ENCODE results near the gene KANK3.
"Not testable (repeated sequence)": the region's sequence is repeated elsewhere in the genome, so short reads cannot be mapped to it uniquely, and the experiment has no call there.

The KANK3 gene
- 9.7 to 12.3 reads per million in 2 donors for total RNA-seq

- DNase-seq: peak; percentile 92
Measured at GRCh38 chr19:8342684-8343482, at the start of gene KANK3. KANK3 (minus strand) TSS chr19:8343262; CDS start chr19:8337828, 5,434 bp downstream.

- DNase-seq: no peak
Measured at GRCh38 chr19:8392017-8392591, 49.0 kb upstream of the KANK3 start.

DNA sequence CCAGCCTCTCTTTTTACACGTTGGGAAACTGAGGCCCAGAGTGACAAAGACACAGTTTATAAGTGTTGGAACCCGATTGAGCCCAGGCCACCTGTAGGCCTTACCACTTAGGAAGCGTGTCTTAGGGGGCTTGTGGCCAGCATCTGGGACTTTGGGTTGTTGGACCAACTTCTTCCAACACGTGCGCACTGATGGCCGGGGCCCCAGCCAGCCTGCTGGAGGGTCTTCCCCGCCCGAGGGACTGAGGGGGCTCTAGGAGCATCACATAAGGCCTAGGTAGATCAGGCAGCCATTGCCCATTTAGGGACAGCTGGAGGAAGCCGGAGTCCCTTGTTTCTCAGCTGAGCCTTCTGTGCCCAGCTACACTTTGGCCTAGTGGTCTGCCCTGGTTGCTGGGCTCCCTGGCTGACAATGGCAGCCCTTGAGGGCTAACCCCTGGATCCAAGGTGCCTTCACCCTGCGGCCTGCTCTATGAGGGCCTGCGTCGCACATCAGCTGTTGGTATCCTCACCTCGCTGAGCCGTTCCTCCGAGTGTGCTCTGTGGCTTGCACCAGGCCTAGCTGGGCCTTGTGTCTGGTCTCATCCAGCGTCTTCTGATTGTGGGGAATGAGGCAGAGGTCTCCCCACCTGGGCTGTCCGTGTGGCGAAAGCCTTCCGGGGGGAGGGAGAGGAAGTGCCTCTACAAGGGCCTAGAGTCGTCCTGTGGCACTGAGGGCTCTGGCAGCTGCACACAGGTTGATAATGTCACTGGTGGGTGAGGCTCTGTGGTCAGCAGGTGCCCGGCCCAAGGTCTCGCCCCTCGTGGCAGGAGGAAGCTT is 48.3 kb upstream of the KANK3 start:
- no peak for DNase-seq

- DNase-seq: peak; percentile 77
Measured at GRCh38 chr19:8390617-8390981, 47.5 kb upstream of the KANK3 start.

- DNase-seq: peak; percentile 87
Measured at GRCh38 chr19:8389891-8390616, 47.0 kb upstream of the KANK3 start, which contains the start of gene RAB11B. RAB11B (plus strand) TSS chr19:8390360; CDS start chr19:8390417, 57 bp downstream.

GRCh38 chr19:8388612-8388958 is 45.5 kb upstream of the KANK3 start:
- no peak for DNase-seq

DNA sequence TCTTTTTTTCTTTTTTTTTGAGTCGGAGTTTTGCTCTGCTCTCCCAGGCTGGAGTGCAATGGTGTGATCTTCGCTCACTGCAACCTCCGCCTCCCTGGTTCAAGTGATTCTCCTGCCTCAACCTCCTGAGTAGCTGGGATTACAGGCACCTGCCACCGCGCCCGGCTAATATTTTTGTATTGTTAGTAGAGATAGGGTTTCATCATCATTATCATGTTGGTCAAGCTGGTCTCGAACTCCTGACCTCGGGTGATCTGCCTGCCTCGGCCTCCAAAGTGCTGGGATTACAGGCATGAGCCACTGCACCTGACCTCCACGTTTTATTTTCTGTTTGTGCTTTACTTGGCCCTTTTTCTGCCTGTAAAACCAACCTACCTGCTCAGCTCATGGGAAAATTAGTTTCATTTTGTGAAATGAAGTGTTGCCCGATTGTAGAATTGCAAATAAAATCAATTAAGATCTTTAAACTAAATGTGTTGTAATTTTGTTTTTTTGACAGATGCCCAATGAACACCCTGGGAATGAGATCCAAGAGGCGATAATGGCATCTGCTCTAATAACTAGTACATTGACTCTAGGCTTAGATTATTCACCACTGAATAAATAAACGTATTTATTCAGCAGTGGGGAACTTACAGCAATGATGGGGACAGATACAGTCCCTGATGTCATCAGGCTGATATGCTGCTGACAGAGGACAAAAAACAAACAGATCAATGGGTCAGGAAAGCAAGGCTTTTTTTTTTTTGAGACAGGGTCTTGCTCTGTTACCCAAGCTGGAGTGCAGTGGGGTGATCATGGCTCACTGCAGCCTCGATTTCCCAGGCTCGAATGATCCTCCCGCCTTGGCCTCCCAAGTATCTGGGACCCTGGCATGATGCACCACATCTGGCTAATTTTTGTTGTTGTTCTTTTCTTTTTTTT is 44.9 kb upstream of the KANK3 start:
- DNase-seq: no peak

DNA sequence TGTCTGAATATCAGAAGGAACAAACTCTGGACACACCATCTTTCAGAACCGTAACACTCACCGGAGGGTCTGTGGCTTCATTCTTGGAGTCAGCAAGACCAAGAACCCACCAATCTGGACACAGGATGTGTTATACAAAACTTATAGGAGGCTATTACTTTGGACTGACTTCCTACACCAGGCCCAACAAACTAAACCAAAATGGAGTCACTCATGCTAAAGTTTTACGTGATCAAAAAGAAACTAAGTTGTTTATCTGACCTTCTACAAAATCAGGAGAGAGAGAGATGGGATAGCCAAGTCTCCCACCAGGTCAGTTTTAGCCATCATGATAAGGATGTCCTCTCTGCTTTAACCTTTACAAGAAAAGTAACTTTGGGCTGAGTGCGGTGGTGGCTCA is 43.9 kb upstream of the KANK3 start:
- no peak for DNase-seq

- not testable (repeated sequence) for DNase-seq
Measured at GRCh38 chr19:8386419-8386818, 43.4 kb upstream of the KANK3 start.

GRCh38 chr19:8385566-8385965 is 42.5 kb upstream of the KANK3 start:
- not testable (repeated sequence) for DNase-seq

DNA sequence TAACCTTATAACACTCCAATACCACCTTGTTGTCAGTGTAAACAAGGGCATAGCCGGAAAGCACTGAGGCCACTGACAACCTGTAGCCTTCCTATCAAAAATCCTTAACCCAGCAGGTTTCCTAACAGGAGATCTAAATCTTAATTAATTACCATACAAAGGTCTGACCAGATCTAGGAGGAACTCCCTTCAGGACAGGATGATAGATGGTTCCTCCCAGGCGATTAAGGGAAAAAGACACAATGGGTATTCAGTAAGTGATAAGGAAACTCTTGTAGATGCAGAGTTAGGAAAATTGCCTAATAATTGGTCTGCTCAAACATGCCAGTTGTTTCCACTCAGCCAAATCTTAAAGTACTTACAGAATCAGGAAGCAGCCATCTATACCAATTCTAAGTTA is 42.0 kb upstream of the KANK3 start:
- not testable (repeated sequence) for DNase-seq

DNA sequence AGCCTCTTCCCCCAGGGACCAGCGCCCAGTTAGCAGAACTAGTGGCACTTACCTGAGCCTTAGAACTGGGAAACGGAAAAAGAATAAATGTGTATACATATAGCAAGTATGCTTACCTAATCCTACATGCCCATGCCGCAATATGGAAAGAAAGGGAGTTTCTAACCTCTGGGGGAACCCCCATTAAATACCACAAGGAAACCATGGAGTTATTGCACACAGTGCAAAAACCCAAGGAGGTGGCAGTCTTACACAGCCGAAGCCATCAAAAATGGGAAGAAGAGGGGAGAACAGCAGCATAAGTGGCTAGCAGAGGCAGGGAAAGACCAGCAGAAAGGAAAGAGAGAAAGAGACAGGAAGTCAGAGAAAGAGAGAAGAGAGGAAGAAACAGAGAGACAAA is 41.5 kb upstream of the KANK3 start:
- not testable (repeated sequence) for DNase-seq

- DNase-seq: not testable (repeated sequence)
Measured at GRCh38 chr19:8379156-8379891, 36.3 kb upstream of the KANK3 start.

- DNase-seq: no peak
Measured at GRCh38 chr19:8377598-8377997, 34.5 kb upstream of the KANK3 start.

DNA sequence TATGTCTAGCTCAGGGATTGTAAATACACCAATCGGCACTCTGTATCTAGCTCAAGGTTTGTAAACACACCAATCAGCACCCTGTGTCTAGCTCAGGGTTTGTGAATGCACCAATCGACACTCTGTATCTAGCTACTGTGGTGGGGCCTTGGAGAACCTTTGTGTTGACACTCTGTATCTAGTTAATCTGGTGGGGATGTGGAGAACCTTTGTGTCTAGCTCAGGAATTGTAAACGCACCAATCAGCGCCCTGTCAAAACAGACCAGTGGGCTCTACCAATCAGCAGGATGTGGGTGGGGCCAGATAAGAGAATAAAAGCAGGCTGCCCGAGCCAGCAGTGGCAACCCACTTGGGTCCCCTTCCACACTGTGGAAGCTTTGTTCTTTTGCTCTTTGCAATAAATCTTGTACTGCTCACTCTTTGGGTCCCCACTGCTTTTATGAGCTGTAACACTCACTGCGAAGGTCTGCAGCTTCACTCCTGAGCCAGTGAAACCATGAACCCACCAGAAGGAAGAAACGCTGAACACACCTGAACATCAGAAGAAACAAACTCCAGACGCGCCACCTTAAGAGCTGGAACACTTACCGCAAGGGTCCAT is 33.4 kb upstream of the KANK3 start:
- not testable (repeated sequence) for DNase-seq

DNA sequence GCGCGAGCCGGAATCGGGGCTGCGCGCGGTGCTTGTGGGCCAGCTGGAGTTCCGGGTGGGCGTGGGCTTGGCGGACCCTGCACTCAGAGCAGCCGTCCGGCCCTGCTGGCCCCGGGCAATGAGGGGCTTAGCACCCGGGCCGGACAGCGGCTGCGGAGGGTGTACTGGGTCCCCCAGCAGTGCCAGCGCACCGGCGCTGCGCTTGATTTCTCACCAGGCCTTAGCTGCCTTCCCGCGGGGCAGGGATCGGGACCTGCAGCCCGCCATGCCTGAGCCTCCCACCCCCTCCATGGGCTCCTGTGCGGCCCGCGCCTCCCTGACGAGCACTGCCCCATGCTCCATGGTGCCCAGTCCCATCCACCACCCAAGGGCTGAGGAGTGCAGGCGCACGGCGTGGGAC is 32.7 kb upstream of the KANK3 start:
- DNase-seq: not testable (repeated sequence)

DNA sequence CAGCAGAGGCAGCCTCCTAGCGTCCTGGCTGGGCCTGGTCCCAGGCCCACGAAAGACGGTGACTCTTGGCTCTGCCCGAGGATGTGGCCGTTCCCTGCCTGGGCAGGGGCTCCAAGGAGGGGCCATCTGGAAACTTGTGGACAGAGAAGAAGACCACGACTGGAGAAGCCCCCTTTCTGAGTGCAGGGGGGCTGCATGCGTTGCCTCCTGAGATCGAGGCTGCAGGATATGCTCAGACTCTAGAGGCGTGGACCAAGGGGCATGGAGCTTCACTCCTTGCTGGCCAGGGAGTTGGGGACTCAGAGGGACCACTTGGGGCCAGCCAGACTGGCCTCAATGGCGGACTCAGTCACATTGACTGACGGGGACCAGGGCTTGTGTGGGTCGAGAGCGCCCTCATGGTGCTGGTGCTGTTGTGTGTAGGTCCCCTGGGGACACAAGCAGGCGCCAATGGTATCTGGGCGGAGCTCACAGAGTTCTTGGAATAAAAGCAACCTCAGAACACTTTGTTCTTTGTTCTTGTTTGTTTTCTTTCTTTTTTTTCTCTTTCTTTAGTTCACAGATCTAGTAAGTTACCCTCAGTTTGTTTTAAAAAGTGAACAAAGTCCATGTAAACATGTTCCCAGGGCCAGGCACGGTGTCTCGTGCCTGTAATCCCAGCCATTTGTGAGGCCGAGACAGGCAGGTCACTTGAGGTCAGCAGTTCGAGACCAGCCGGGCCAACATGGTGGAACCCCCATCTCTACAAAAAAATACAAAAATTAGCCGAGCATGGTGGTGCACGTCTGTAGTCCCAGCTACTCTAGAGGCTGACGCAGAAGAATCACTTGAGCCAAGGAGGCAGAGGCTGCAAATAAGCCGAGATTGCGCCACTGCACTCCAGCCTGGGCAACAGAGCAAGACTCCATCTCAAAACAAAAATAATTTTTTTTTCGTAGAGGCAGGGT is 31.1 kb upstream of the KANK3 start:
- DNase-seq: no peak

DNA sequence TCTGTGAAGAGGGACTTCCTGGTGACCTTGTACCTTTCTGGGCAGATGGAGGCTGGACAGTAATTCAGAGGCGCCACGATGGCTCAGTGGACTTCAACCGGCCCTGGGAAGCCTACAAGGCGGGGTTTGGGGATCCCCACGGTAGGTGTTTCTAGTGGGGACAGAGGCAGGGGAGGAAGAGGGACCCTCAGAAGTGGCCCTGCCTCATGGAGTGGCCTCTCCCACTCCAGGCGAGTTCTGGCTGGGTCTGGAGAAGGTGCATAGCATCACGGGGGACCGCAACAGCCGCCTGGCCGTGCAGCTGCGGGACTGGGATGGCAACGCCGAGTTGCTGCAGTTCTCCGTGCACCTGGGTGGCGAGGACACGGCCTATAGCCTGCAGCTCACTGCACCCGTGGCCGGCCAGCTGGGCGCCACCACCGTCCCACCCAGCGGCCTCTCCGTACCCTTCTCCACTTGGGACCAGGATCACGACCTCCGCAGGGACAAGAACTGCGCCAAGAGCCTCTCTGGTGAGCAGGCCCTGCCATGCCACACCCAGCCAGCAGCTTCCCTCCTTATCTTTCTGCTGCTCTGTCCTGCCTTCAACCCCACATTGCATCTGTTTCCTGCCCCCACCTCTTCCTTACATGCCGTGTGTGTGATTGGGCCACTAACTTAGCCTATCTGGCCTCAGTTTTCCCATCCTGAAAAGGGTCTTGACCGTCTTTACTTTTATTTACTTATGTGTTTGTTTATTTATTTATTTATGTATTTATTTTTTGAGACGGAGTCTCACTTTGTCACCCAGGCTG is 28.1 kb upstream of the KANK3 start:
- no peak for DNase-seq
